Measurements from ENCODE around the gene CXorf38. TPM values are rescaled to one million over a fixed set of nuclear protein-coding genes. Genes with fewer than 3 reads are reported as not detected.
"Not testable (repeated sequence)": the region's sequence is repeated elsewhere in the genome, so short reads cannot be mapped to it uniquely, and the experiment has no call there.

The CXorf38 gene
- total RNA-seq, 1 donor, result 10.0 TPM

- no peak for TF ChIP-seq CTCF (IDR thresholded peaks at IDR 0.05; ENCODE audit: insufficient read depth, low read length)
- no peak overlapping the region for H3K4me3 ChIP-seq (ENCODE audit: low read depth, low read length)
- DNase-seq (ENCODE audit: low read depth), result no peak
These were observed 29.8 kb downstream of the CXorf38 start for GRCh38 chrX:40617566-40617965.

- DNase-seq (ENCODE audit: low read depth), result no peak
- no peak for TF ChIP-seq CTCF (IDR thresholded peaks at IDR 0.05; ENCODE audit: insufficient read depth, low read length)
- no peak overlapping the region for H3K4me3 ChIP-seq (ENCODE audit: low read depth, low read length)
These were observed 31.4 kb downstream of the CXorf38 start for GRCh38 chrX:40615976-40616375.

GRCh38 chrX:40612511-40612910 is 34.9 kb downstream of the CXorf38 start:
- TF ChIP-seq CTCF (IDR thresholded peaks at IDR 0.05; ENCODE audit: insufficient read depth, low read length), result no peak
- DNase-seq (ENCODE audit: low read depth), result no peak
- H3K4me3 ChIP-seq (ENCODE audit: low read depth, low read length), result no peak overlapping the region

- H3K4me3 ChIP-seq (ENCODE audit: low read depth, low read length), result no peak overlapping the region
- DNase-seq (ENCODE audit: low read depth), result no peak
- TF ChIP-seq CTCF (IDR thresholded peaks at IDR 0.05; ENCODE audit: insufficient read depth, low read length), result no peak
These were observed 40.0 kb downstream of the CXorf38 start for GRCh38 chrX:40607381-40607780.

GRCh38 chrX:40603446-40603845 is 43.9 kb downstream of the CXorf38 start:
- no peak overlapping the region for H3K4me3 ChIP-seq (ENCODE audit: low read depth, low read length)
- TF ChIP-seq CTCF (IDR thresholded peaks at IDR 0.05; ENCODE audit: insufficient read depth, low read length), result no peak
- no peak for DNase-seq (ENCODE audit: low read depth)

GRCh38 chrX:40589616-40590321 is 57.6 kb downstream of the CXorf38 start:
- not testable (repeated sequence) for DNase-seq (ENCODE audit: low read depth); H3K4me3 ChIP-seq (ENCODE audit: low read depth, low read length)

GRCh38 chrX:40587623-40588022 is 59.7 kb downstream of the CXorf38 start:
- not testable (repeated sequence) for H3K4me3 ChIP-seq (ENCODE audit: low read depth, low read length); DNase-seq (ENCODE audit: low read depth)

- no peak for DNase-seq (ENCODE audit: low read depth)
- TF ChIP-seq CTCF (IDR thresholded peaks at IDR 0.05; ENCODE audit: insufficient read depth, low read length), result no peak
These were observed 64.5 kb downstream of the CXorf38 start for GRCh38 chrX:40582811-40583210.

GRCh38 chrX:40582178-40582577 is 65.2 kb downstream of the CXorf38 start:
- H3K4me3 ChIP-seq (ENCODE audit: low read depth, low read length), result peak overlapping the region; percentile 81
- DNase-seq (ENCODE audit: low read depth), result not testable (repeated sequence)

More at GRCh38 chrX:40582811-40583210, 64.5 kb downstream of the CXorf38 start:
- H3K4me3 ChIP-seq (ENCODE audit: low read depth, low read length), result no peak overlapping the region

Data from fibroblast of the aortic adventitia (primary cell).